Heart right ventricle (tissue), 16 donors: ENCODE results near the gene IKZF5. TPM values are rescaled to one million over a fixed set of nuclear protein-coding genes. Genes with fewer than 3 reads are reported as not detected.

Source experiments
- ATAC-seq, 8 donors: fragments of 200-7000 bp; cut with Tn5 transposase; one replicate each; pipeline ENCODE4 v1.9.1; 2020; ENCODE audit warnings: mild to moderate bottlenecking in 8 of 8, moderate library complexity in 8 of 8, moderate number of reproducible peaks in 1 of 8
- DNase-seq, 2 donors: peaks; one replicate each; pipeline ENCODE4 v3.0.0-alpha.2; 2020
- H3K27ac ChIP-seq, 10 donors: fragments of 200-600 bp; sonication (generic) in 2 of 10; one replicate each; pipeline versions ENCODE4 v1.5.0 to v1.8.0; 2020 to 2022; ENCODE audit warnings: mild to moderate bottlenecking in 3 of 10
- H3K27me3 ChIP-seq, 7 donors: fragments of 200-600 bp; one replicate each; pipeline ENCODE4 v1.8.0; 2021 to 2022; ENCODE audit warnings: mild to moderate bottlenecking in 2 of 7
- H3K36me3 ChIP-seq, 9 donors: fragments of 200-600 bp; sonication (generic) in 1 of 9; one replicate each; pipeline versions ENCODE4 v1.5.0 to v1.8.0; 2020 to 2022; ENCODE audit warnings: mild to moderate bottlenecking in 2 of 9
- H3K4me1 ChIP-seq, 9 donors: fragments of 200-600 bp; sonication (generic) in 1 of 9; one replicate each; pipeline versions ENCODE4 v1.5.0 to v1.8.0; 2020 to 2022; ENCODE audit warnings: mild to moderate bottlenecking in 4 of 9
- H3K4me3 ChIP-seq, 10 donors: fragments of 200-600 bp; sonication (generic) in 2 of 10; one replicate each; pipeline versions ENCODE4 v1.5.0 to v1.8.0; 2020 to 2022; ENCODE audit warnings: mild to moderate bottlenecking in 7 of 10, moderate library complexity in 2 of 10
- H3K9me3 ChIP-seq, 11 donors: fragments of 200-600 bp in 10 of 11; sonication (generic) in 2 of 11; one replicate each; pipeline versions ENCODE4 v1.5.0 to v1.8.0; 2013 to 2022; ENCODE audit warnings: mild to moderate bottlenecking in 2 of 11, control low read depth in 1 of 11, moderate library complexity in 1 of 11
- CTCF ChIP-seq, 9 donors: fragments of 200-600 bp; sonication (generic) in 2 of 9; IDR thresholded peaks; one replicate each; pipeline versions ENCODE4 v1.5.0 to v1.8.0; 2021 to 2022; ENCODE audit warnings: antibody characterized with exemption in 9 of 9, mild to moderate bottlenecking in 5 of 9, moderate library complexity in 1 of 9
- WGBS, 2 donors: extraction: QIAGEN DNeasy Blood & Tissue Kit; methylation state at CpG; one replicate each; pipeline ENCODE4 v1.1.7; 2013; ENCODE audit warnings: inconsistent platforms in 1 of 2; 5-methylcytosine and 5-hydroxymethylcytosine counted together
- intact Hi-C, 10 donors: fragments of 100-400 bp; cut with DNase I; formaldehyde crosslinking; loops; one replicate each; pipeline versions ENCODE4 v1.11.1 to v1.14.2; 2022
- polyA plus RNA-seq, 2 donors: library from polyadenylated mRNA; stranded (reverse); fragments of 200-250 nt; gene quantifications; one replicate each; pipeline ENCODE4 v1.2.3, GENCODE V29; 2013
- total RNA-seq, 10 donors: library from RNA; stranded (reverse); fragmentation: NEBNext Ultra II Directional in 3 of 10; extraction: Animal tissue kit (Norgen Biotek cat#: 25700) in 3 of 10; gene quantifications; one replicate each; pipeline versions ENCODE4 v1.2.1 to v1.2.4, GENCODE V29; 2021 to 2023
- donor health status: Arrhythmogenic right ventricular cardiomyopathy.
- donor health status: ischemic (EF 13 %, LVEDD 7.1; RV severe dilation, severe dysfunction).
- donor health status: healthy with polysubstance abuse.
- donor health status: DM: no; HTN: yes; CAD: no.
- donor health status: DM: no; HTN: no; CAD: no.
- donor health status: ischemic (EF 25% LVEDD 6.9; RV normal size, moderate dysfunction).
- donor health status: ischemic (EF 25% LVEDD 5.7; RV mildly dilated, moderate dysfunction).
- donor health status: healthy.
- donor health status: DM: yes; HTN: yes; CAD: no.
- donor health status: Ischemic cardiomyopathy.
- donor health status: ischemic (EF 35%, LVEDD 5.7; RV mildly dilated, moderate dysfunction).
- donor health status: nonischemic (EF 11% LVEDD 7.7; RV severe dilation, severe dysfunction).
- donor health status: DM: yes; HTN: yes; CAD: no.
- donor health status: PGD.
- donor health status: ischemic (EF 29% LVEDD 5.4; RV normal size, mild dysfunction).
- donor health status: nonischemic (EF 23%, LVEDD 6.1; RV moderate dilation, normal function).

Gene IKZF5
- total and polyA plus RNA-seq, 12 donors: 3.8 to 14.4 (median 10.9) TPM

GRCh38 chr10:122957474-122957873, 51.1 kb downstream of the IKZF5 start:
- no peak overlapping the region for H3K4me3 ChIP-seq
- H3K9me3 ChIP-seq: no peaks in the 10 kb centered on the region
- no peaks in the 10 kb centered on the region for H3K36me3 ChIP-seq
- H3K4me1 ChIP-seq: peaks cover 4 to 19% (median 15%) of the 10 kb centered on the region in 9 donors
- no peaks in the 10 kb centered on the region for H3K27me3 ChIP-seq
- no peak for TF ChIP-seq CTCF (IDR thresholded peaks at IDR 0.05)
- no peak for DNase-seq
- no peak for ATAC-seq
- intact Hi-C loops: no loop called here
- no peak overlapping the region for H3K27ac ChIP-seq
- WGBS, 2 donors: 71 to 75% methylated on average over 5 of the region's 5 CpGs

- intact Hi-C loops: loop anchor here in 1 of 10 donors (2.0 kb wide), 1 partner anchor 25 kb away; the partner anchor contains the start of gene PSTK
- DNase-seq (no peak), ATAC-seq (no peak)
- H3K27me3 ChIP-seq: no peaks in the 10 kb centered on the region
- H3K4me3 ChIP-seq: no peak overlapping the region
- H3K27ac ChIP-seq: no peak overlapping the region
- no peaks in the 10 kb centered on the region for H3K9me3 ChIP-seq
- TF ChIP-seq CTCF (IDR thresholded peaks at IDR 0.05): no peak
- H3K4me1 ChIP-seq: peaks cover 4 to 26% (median 18%) of the 10 kb centered on the region in 9 donors
- H3K36me3 ChIP-seq: peaks cover 0 to 10% (median 0%) of the 10 kb centered on the region in 9 donors
- 91 to 95% methylated on average over 1 of the region's 1 CpG for WGBS, 2 donors
Observed at GRCh38 chr10:122955892-122956291, 52.7 kb downstream of the IKZF5 start.

GRCh38 chr10:122954731-122955050, 53.9 kb downstream of the IKZF5 start:
- Histone ChIP-seq H3K27me3 (no peaks in the 10 kb centered on the region), H3K27ac (peak overlapping the region in 2 of 10 donors; percentile 31 to 81), H3K9me3 (no peaks in the 10 kb centered on the region), H3K36me3 (peaks cover 0 to 18% (median 0%) of the 10 kb centered on the region in 9 donors), H3K4me1 (peaks cover 4 to 26% (median 18%) of the 10 kb centered on the region in 9 donors), H3K4me3 (peak overlapping the region in 9 of 10 donors; percentile 57 to 93 (median 84))
- no peak for DNase-seq
- TF ChIP-seq CTCF (IDR thresholded peaks at IDR 0.05): no peak
- 59 to 67% methylated on average over 13 of the region's 13 CpGs for WGBS, 2 donors
- no peak for ATAC-seq
- intact Hi-C loops: loop anchor here in 1 of 10 donors (2.0 kb wide), 1 partner anchor 26 kb away; the partner anchor contains the start of gene PSTK

- WGBS, 2 donors: 2 to 4% methylated on average over 77 of the region's 77 CpGs
- intact Hi-C loops: loop anchor here in 1 of 10 donors (2.0 kb wide), 1 partner anchor 27 kb away; the partner anchor contains the start of gene PSTK
- H3K9me3 ChIP-seq: no peaks in the 10 kb centered on the region
- H3K4me3 ChIP-seq: peak within 1 kb of the TSS; percentile 57 to 93 (median 86)
- H3K27ac ChIP-seq: peak within 1 kb of the TSS in 9 of 10 donors; percentile 31 to 92 (median 77)
- no peak for TF ChIP-seq CTCF (IDR thresholded peaks at IDR 0.05)
- H3K4me1 ChIP-seq: peaks cover 4 to 26% (median 18%) of the 10 kb centered on the region in 9 donors
- DNase-seq (peak; percentile 96 to 98), ATAC-seq (peak; percentile 98 to 100 (median 99))
- H3K27me3 ChIP-seq: no peaks in the 10 kb centered on the region
- H3K36me3 ChIP-seq: peaks cover 0 to 24% (median under 1%) of the 10 kb centered on the region in 9 donors
Observed at GRCh38 chr10:122953902-122954730, 54.5 kb downstream of the IKZF5 start, which contains the start of gene C10orf88. Gene C10orf88, minus strand, starts transcription at chr10:122954227. Its CDS starts 49 bp downstream, at chr10:122954178.
